Ovary (tissue), 3 donors: Measurements from ENCODE around the gene TRIP12.

Experiments
- CTCF ChIP-seq, 3 donors: fragments of 450-650 bp in 2 of 3; fragments of 200-600 bp in 1 of 3; IDR thresholded peaks; one replicate each; pipeline versions ENCODE4 v1.5.1 to v1.8.0; 2016 to 2022; ENCODE audit warnings: antibody characterized with exemption in 3 of 3, mild to moderate bottlenecking in 1 of 3
- POLR2A ChIP-seq: fragments of 450-650 bp; IDR thresholded peaks from one replicate; pipeline ENCODE4 v1.6.1; 2017; ENCODE audit warnings: antibody characterized with exemption, mild to moderate bottlenecking, moderate library complexity
- donor health status: DM: no; HTN: no; CAD: no.

GRCh38 chr2:229900012-229900411 is 21.8 kb downstream of the TRIP12 start:
- TF ChIP-seq CTCF (IDR thresholded peaks at IDR 0.05) (no peak), POLR2A (no peak)
